ENCODE data around the gene MYO1F. TPM values are rescaled to one million over a fixed set of nuclear protein-coding genes. Genes with fewer than 3 reads are reported as not detected.

MYO1F gene
- total and polyA plus RNA-seq, 2 of the 13 experiments (the other 11 are each of a cell fraction or from before 2014, with no cell fraction given) = 0.09 to 0.13 TPM

- ChIA-PET POLR2A (no interaction called here), CTCF (ENCODE audit: low intra/inter-chr PET ratio, low total read pairs) (no interaction called here)
- H2AFZ ChIP-seq (ENCODE audit: low read length) = no peak overlapping the region
- H4K20me1 ChIP-seq (ENCODE audit: insufficient read depth, low read length) = peaks cover 23% of the 10 kb centered on the region
- in situ Hi-C loops (cut with HindIII; ENCODE audit: extremely low pct_ligation_motif_present, low pct_unique_long_range_greater_than_20kb) (no loop called here), intact Hi-C loops (cut with micrococcal nuclease; ENCODE audit: unreplicated experiment) (no loop called here)
- no peak overlapping the region for H3K4me2 ChIP-seq (ENCODE audit: low read depth, low read length)
- no peak overlapping the region for H3K27ac ChIP-seq (ENCODE audit: extremely low read length, insufficient read depth, low read length)
- WGBS (ENCODE audit: low lambda C conversion rate) = 97% methylated on average over 16 of the region's 16 CpGs
- BruUV-seq (replicated peaks) = no TSS peak
- H3K4me3 ChIP-seq (replicated peaks in 1 of 3; ENCODE audit: insufficient read depth in 1 of 3, low read depth in 2 of 3, low read length in 3 of 3) = no peak overlapping the region
- no peaks in the 10 kb centered on the region for H3K4me1 ChIP-seq (ENCODE audit: insufficient read depth, low read length)
- DNase-seq (ENCODE audit: low spot score) = no peak
- no peaks in the 10 kb centered on the region for H3K9me3 ChIP-seq (ENCODE audit: low read length)
- ATAC-seq = no peak
- peaks cover 39 to 67% of the 10 kb centered on the region in 2 experiments; a peak in 4 of 5 replicates for H3K36me3 ChIP-seq (replicated peaks in 1 of 2; ENCODE audit: control insufficient read depth in 1 of 2, insufficient read depth in 2 of 2, low read length in 2 of 2)
- TF ChIP-seq GATAD2A (CRISPR knock-in tag; IDR thresholded peaks at IDR 0.05) (no peak), E2F2 (CRISPR knock-in tag; IDR thresholded peaks at IDR 0.05; ENCODE audit: borderline replicate concordance) (no peak), RBM22 (optimal IDR thresholded peaks at IDR 0.05; ENCODE audit: low read length) (no peak), POLR2AphosphoS2 (IDR thresholded peaks at IDR 0.05; ENCODE audit: low read depth, low read length) (peak; percentile 57; the same call in 1 of the 2 replicates)
- H3K79me2 ChIP-seq (ENCODE audit: insufficient read depth, low read length) = peaks cover under 1% of the 10 kb centered on the region
- FAIRE-seq = no peak
- H3K27me3 ChIP-seq (ENCODE audit: control insufficient read depth in 1 of 2, insufficient read depth in 2 of 2, low read length in 2 of 2) = no peaks in the 10 kb centered on the region
- no peak overlapping the region for H3K9ac ChIP-seq (ENCODE audit: insufficient read depth, low read depth, low read length)
Observed at GRCh38 chr19:8486661-8487136, 90.5 kb downstream of the MYO1F start.

- WGBS (ENCODE audit: low lambda C conversion rate) = 98% methylated on average over 24 of the region's 62 CpGs
- Histone ChIP-seq H3K4me3 (replicated peaks in 1 of 3; ENCODE audit: insufficient read depth in 1 of 3, low read depth in 2 of 3, low read length in 3 of 3) (no peak overlapping the region), H3K9me3 (ENCODE audit: low read length) (no peaks in the 10 kb centered on the region), H3K4me1 (ENCODE audit: insufficient read depth, low read length) (no peaks in the 10 kb centered on the region), H3K4me2 (ENCODE audit: low read depth, low read length) (no peak overlapping the region), H4K20me1 (ENCODE audit: insufficient read depth, low read length) (peaks cover 32% of the 10 kb centered on the region), H2AFZ (ENCODE audit: low read length) (no peak overlapping the region), H3K36me3 (replicated peaks in 1 of 2; ENCODE audit: control insufficient read depth in 1 of 2, insufficient read depth in 2 of 2, low read length in 2 of 2) (peaks cover 42 to 76% of the 10 kb centered on the region in 2 experiments; a peak in 4 of 5 replicates), H3K27me3 (ENCODE audit: control insufficient read depth in 1 of 2, insufficient read depth in 2 of 2, low read length in 2 of 2) (no peaks in the 10 kb centered on the region), H3K9ac (ENCODE audit: insufficient read depth, low read depth, low read length) (no peak overlapping the region), H3K79me2 (ENCODE audit: insufficient read depth, low read length) (peaks cover 10% of the 10 kb centered on the region), H3K27ac (ENCODE audit: extremely low read length, insufficient read depth, low read length) (no peak overlapping the region)
- intact Hi-C loops (cut with micrococcal nuclease; ENCODE audit: unreplicated experiment) = no loop called here
- ATAC-seq = no peak
- in situ Hi-C loops (cut with HindIII; ENCODE audit: extremely low pct_ligation_motif_present, low pct_unique_long_range_greater_than_20kb) = no loop called here
- no peak for DNase-seq (ENCODE audit: low spot score)
- POLR2A ChIA-PET = no interaction called here
- FAIRE-seq = no peak
- CTCF ChIA-PET (ENCODE audit: low intra/inter-chr PET ratio, low total read pairs) = no interaction called here
- TSS peak; percentile 71 for BruUV-seq (replicated peaks)
- no peak for TF ChIP-seq CCDC6 (CRISPR knock-in tag; IDR thresholded peaks at IDR 0.05)
- no peak for TF ChIP-seq ZNF441 (CRISPR knock-in tag; IDR thresholded peaks at IDR 0.05; ENCODE audit: borderline replicate concordance)
- TF ChIP-seq ZNF800 (CRISPR knock-in tag; IDR thresholded peaks at IDR 0.05) = no peak
- TF ChIP-seq ZNF577 (CRISPR knock-in tag; IDR thresholded peaks at IDR 0.05; ENCODE audit: borderline replicate concordance, low read depth) = no peak
- no peak for TF ChIP-seq ZNF607 (CRISPR knock-in tag; IDR thresholded peaks at IDR 0.05; ENCODE audit: borderline replicate concordance)
- TF ChIP-seq BATF2 (CRISPR knock-in tag; IDR thresholded peaks at IDR 0.05) = no peak
- peak; percentile 60 for TF ChIP-seq RBM22 (optimal IDR thresholded peaks at IDR 0.05; ENCODE audit: low read length)
- peak; percentile 88 for TF ChIP-seq MNT (IDR thresholded peaks at IDR 0.05)
Observed at GRCh38 chr19:8485561-8486371, 91.5 kb downstream of the MYO1F start.

Measured in HepG2 (cell line).